Activated CD4-positive, alpha-beta memory T cell treated with anti-CD3 and anti-CD28 coated beads for 36 hours (primary cell): ENCODE results near the gene ID3. TPM values are rescaled to one million over a fixed set of nuclear protein-coding genes. Genes with fewer than 3 reads are reported as not detected.
A peak's percentile ranks its signal among the peaks of the same experiment; 100 is the strongest.

ENCODE experiments used
- CTCF ChIA-PET: fragments of 350-600 bp; sonication (Branson Sonifier 250); formaldehyde crosslinking; loops from one replicate; lab custom pipeline; 2021; ENCODE audit warnings: antibody characterized with exemption, inconsistent platforms; lab: Charles Lee
- POLR2A ChIA-PET: fragments of 350-600 bp; sonication (Branson Sonifier 250); formaldehyde crosslinking; loops from one replicate; lab custom pipeline; 2021; ENCODE audit warnings: antibody characterized with exemption; lab: Charles Lee
- DNase-seq: peaks from one replicate; pipeline ENCODE4 v3.0.0-alpha.2; 2020
- H3K27ac Mint-ChIP-seq: one replicate; pipeline ENCODE4 v1.8.0; 2021; ENCODE audit warnings: mixed read lengths
- H3K27me3 Mint-ChIP-seq: one replicate; pipeline ENCODE4 v1.8.0; 2021; ENCODE audit warnings: mixed read lengths
- H3K36me3 Mint-ChIP-seq: one replicate; pipeline ENCODE4 v1.8.0; 2021; ENCODE audit warnings: mixed read lengths
- H3K4me1 Mint-ChIP-seq: one replicate; pipeline ENCODE4 v1.8.0; 2021; ENCODE audit warnings: low read depth, mixed read lengths
- H3K4me3 Mint-ChIP-seq: one replicate; pipeline ENCODE4 v1.8.0; 2021; ENCODE audit warnings: mild to moderate bottlenecking, mixed read lengths
- H3K9me3 Mint-ChIP-seq: one replicate; pipeline ENCODE4 v1.8.0; 2021; ENCODE audit warnings: mixed read lengths
- intact Hi-C: fragments of 100-400 bp; cut with micrococcal nuclease; formaldehyde crosslinking; loops from one replicate; pipeline ENCODE4 v1.15.1; 2023
- total RNA-seq, 2 experiments: library from RNA; stranded (reverse); gene quantifications; one replicate each; pipeline ENCODE4 v1.2.3, GENCODE V29; 2021

The ID3 gene
- total RNA-seq, 2 experiments from 2014 or later, result 35.9 to 36.2 TPM

- Mint-ChIP-seq H3K27me3 (peaks cover 7% of the 10 kb centered on the region), H3K4me1 (peaks cover 22% of the 10 kb centered on the region), H3K4me3 (no peak overlapping the region), H3K27ac (no peak overlapping the region), H3K36me3 (no peaks in the 10 kb centered on the region), H3K9me3 (no peaks in the 10 kb centered on the region)
- ChIA-PET POLR2A (no interaction called here), CTCF (interaction anchor here (1.1 to 5.4 kb wide), 2 partner anchors 61 to 64 kb away, joined by 3 to 34 read pairs; no protein-coding TSS in a partner anchor)
- no peak for DNase-seq
- intact Hi-C loops, result no loop called here
These were observed 14.4 kb upstream of the ID3 start for GRCh38 chr1:23573574-23574182.

GRCh38 chr1:23571465-23571864 is 12.2 kb upstream of the ID3 start:
- Mint-ChIP-seq H3K9me3 (no peaks in the 10 kb centered on the region), H3K4me3 (no peak overlapping the region), H3K27me3 (peaks cover 17% of the 10 kb centered on the region), H3K27ac (no peak overlapping the region), H3K36me3 (no peaks in the 10 kb centered on the region), H3K4me1 (peaks cover 10% of the 10 kb centered on the region)
- DNase-seq, result no peak
- ChIA-PET CTCF (interaction anchor here (1.0 kb wide), 2 partner anchors 10 to 15 kb away, joined by 3 read pairs; no protein-coding TSS in a partner anchor), POLR2A (no interaction called here)
- intact Hi-C loops, result no loop called here

- Mint-ChIP-seq H3K4me1 (peaks cover 10% of the 10 kb centered on the region), H3K27me3 (peaks cover 22% of the 10 kb centered on the region), H3K27ac (no peak overlapping the region), H3K36me3 (no peaks in the 10 kb centered on the region), H3K9me3 (no peaks in the 10 kb centered on the region), H3K4me3 (no peak overlapping the region)
- ChIA-PET POLR2A (interaction anchor here (1.1 kb wide), 1 partner anchor 10 kb away, joined by 4 read pairs; no protein-coding TSS in a partner anchor), CTCF (interaction anchor here (1.0 to 2.7 kb wide), 2 partner anchors 65 to 73 kb away, joined by 4 to 10 read pairs; no protein-coding TSS in a partner anchor)
- intact Hi-C loops, result no loop called here
- DNase-seq, result no peak
These were observed 10.8 kb upstream of the ID3 start for GRCh38 chr1:23570001-23570691.

GRCh38 chr1:23568608-23569383 is 9.5 kb upstream of the ID3 start:
- Mint-ChIP-seq H3K36me3 (no peaks in the 10 kb centered on the region), H3K27ac (no peak overlapping the region), H3K27me3 (peaks cover 22% of the 10 kb centered on the region), H3K9me3 (no peaks in the 10 kb centered on the region), H3K4me3 (peak overlapping the region; percentile 77), H3K4me1 (peaks cover 10% of the 10 kb centered on the region)
- POLR2A ChIA-PET, result interaction anchor here (1.1 to 1.4 kb wide), 2 partner anchors 9 to 10 kb away, joined by 4 to 5 read pairs; partner anchors contain the start of gene ID3
- CTCF ChIA-PET, result interaction anchor here (0.9 to 2.7 kb wide), 3 partner anchors 9 to 66 kb away, joined by 3 to 10 read pairs (median 4); no protein-coding TSS in a partner anchor
- no peak for DNase-seq
- intact Hi-C loops, result no loop called here

GRCh38 chr1:23567996-23568607 is 8.8 kb upstream of the ID3 start:
- ChIA-PET CTCF (interaction anchor here (1.0 to 2.7 kb wide), 4 partner anchors 8 to 69 kb away, joined by 3 to 10 read pairs (median 4); no protein-coding TSS in a partner anchor), POLR2A (interaction anchor here (1.4 kb wide), 1 partner anchor 9 kb away, joined by 5 read pairs; the partner anchor contains the start of gene ID3)
- H3K9me3 Mint-ChIP-seq, result no peaks in the 10 kb centered on the region
- H3K36me3 Mint-ChIP-seq, result no peaks in the 10 kb centered on the region
- H3K4me3 Mint-ChIP-seq, result peak overlapping the region; percentile 77
- DNase-seq, result no peak
- peaks cover 22% of the 10 kb centered on the region for H3K27me3 Mint-ChIP-seq
- intact Hi-C loops, result no loop called here
- H3K27ac Mint-ChIP-seq, result no peak overlapping the region
- peaks cover 10% of the 10 kb centered on the region for H3K4me1 Mint-ChIP-seq

GRCh38 chr1:23567629-23567995 is 8.3 kb upstream of the ID3 start:
- POLR2A ChIA-PET, result interaction anchor here (1.4 kb wide), 1 partner anchor 9 kb away, joined by 5 read pairs; the partner anchor contains the start of gene ID3
- no peak for DNase-seq
- no peaks in the 10 kb centered on the region for H3K36me3 Mint-ChIP-seq
- H3K27me3 Mint-ChIP-seq, result peaks cover 22% of the 10 kb centered on the region
- no peak overlapping the region for H3K27ac Mint-ChIP-seq
- CTCF ChIA-PET, result interaction anchor here (1.0 to 2.7 kb wide), 4 partner anchors 8 to 70 kb away, joined by 3 to 10 read pairs (median 4); no protein-coding TSS in a partner anchor
- peak overlapping the region; percentile 48 for H3K4me3 Mint-ChIP-seq
- intact Hi-C loops, result no loop called here
- peaks cover 10% of the 10 kb centered on the region for H3K4me1 Mint-ChIP-seq
- H3K9me3 Mint-ChIP-seq, result no peaks in the 10 kb centered on the region

GRCh38 chr1:23566304-23566703 is 7.0 kb upstream of the ID3 start:
- DNase-seq, result no peak
- peaks cover 22% of the 10 kb centered on the region for H3K27me3 Mint-ChIP-seq
- intact Hi-C loops, result no loop called here
- no peak overlapping the region for H3K4me3 Mint-ChIP-seq
- ChIA-PET CTCF (interaction anchor here (1.3 to 3.5 kb wide), 2 partner anchors 12 to 21 kb away, joined by 7 to 11 read pairs; no protein-coding TSS in a partner anchor), POLR2A (no interaction called here)
- H3K9me3 Mint-ChIP-seq, result no peaks in the 10 kb centered on the region
- H3K36me3 Mint-ChIP-seq, result no peaks in the 10 kb centered on the region
- H3K4me1 Mint-ChIP-seq, result peaks cover 15% of the 10 kb centered on the region
- H3K27ac Mint-ChIP-seq, result no peak overlapping the region

- CTCF ChIA-PET, result interaction anchor here (1.3 to 3.5 kb wide), 3 partner anchors 12 to 72 kb away, joined by 7 to 12 read pairs (median 11); no protein-coding TSS in a partner anchor
- Mint-ChIP-seq H3K4me3 (no peak overlapping the region), H3K9me3 (no peaks in the 10 kb centered on the region), H3K27me3 (peaks cover 22% of the 10 kb centered on the region), H3K27ac (no peak overlapping the region), H3K36me3 (no peaks in the 10 kb centered on the region), H3K4me1 (peaks cover 15% of the 10 kb centered on the region)
- no peak for DNase-seq
- POLR2A ChIA-PET, result no interaction called here
- intact Hi-C loops, result no loop called here
These were observed 6.5 kb upstream of the ID3 start for GRCh38 chr1:23565776-23566175.

GRCh38 chr1:23564529-23565122 is 5.3 kb upstream of the ID3 start:
- Mint-ChIP-seq H3K27ac (no peak overlapping the region), H3K4me1 (peaks cover 26% of the 10 kb centered on the region), H3K27me3 (peaks cover 22% of the 10 kb centered on the region), H3K36me3 (no peaks in the 10 kb centered on the region), H3K9me3 (no peaks in the 10 kb centered on the region), H3K4me3 (no peak overlapping the region)
- ChIA-PET CTCF (interaction anchor here (0.6 to 3.5 kb wide), 7 partner anchors 11 to 93 kb away, joined by 3 to 12 read pairs (median 4); no protein-coding TSS in a partner anchor), POLR2A (interaction anchor here (0.6 kb wide), 1 partner anchor 18 kb away, joined by 3 read pairs; no protein-coding TSS in a partner anchor)
- intact Hi-C loops, result no loop called here
- no peak for DNase-seq

- Mint-ChIP-seq H3K27ac (no peak overlapping the region), H3K9me3 (no peaks in the 10 kb centered on the region), H3K4me1 (peaks cover 28% of the 10 kb centered on the region), H3K4me3 (no peak overlapping the region), H3K36me3 (no peaks in the 10 kb centered on the region), H3K27me3 (peaks cover 16% of the 10 kb centered on the region)
- ChIA-PET POLR2A (no interaction called here), CTCF (interaction anchor here (0.6 to 3.5 kb wide), 7 partner anchors 10 to 98 kb away, joined by 3 to 12 read pairs (median 4); no protein-coding TSS in a partner anchor)
- no peak for DNase-seq
- intact Hi-C loops, result no loop called here
These were observed 4.6 kb upstream of the ID3 start for GRCh38 chr1:23563755-23564374.
